ENCODE measurements around the gene GAMT.

The GAMT gene

GRCh38 chr19:1418951-1419738 is 17.8 kb upstream of the GAMT start:
- DNase-seq = no peak
- TF ChIP-seq GATA1 (IDR thresholded peaks at IDR 0.05; ENCODE audit: low read depth, low read length) = no peak
- no peak for TF ChIP-seq POLR2A (IDR thresholded peaks at IDR 0.05; ENCODE audit: low read length)

DNA sequence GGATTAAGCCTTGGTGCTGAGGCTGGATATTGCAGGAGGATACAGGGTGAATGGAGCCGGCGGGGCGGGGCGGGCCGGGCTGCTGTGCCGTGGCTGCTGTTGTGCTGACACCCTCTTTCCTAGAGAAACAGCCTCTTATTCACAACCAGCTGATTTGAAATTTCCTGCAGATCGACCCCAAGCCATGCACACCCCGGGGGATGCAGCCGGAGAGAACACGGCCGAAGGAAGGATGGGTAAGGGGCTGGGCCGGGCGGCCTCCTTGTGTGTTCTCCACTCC is 17.1 kb upstream of the GAMT start:
- TF ChIP-seq GATA1 (IDR thresholded peaks at IDR 0.05; ENCODE audit: low read depth, low read length) (no peak), POLR2A (IDR thresholded peaks at IDR 0.05; ENCODE audit: low read length) (no peak)
- no peak for DNase-seq

DNA sequence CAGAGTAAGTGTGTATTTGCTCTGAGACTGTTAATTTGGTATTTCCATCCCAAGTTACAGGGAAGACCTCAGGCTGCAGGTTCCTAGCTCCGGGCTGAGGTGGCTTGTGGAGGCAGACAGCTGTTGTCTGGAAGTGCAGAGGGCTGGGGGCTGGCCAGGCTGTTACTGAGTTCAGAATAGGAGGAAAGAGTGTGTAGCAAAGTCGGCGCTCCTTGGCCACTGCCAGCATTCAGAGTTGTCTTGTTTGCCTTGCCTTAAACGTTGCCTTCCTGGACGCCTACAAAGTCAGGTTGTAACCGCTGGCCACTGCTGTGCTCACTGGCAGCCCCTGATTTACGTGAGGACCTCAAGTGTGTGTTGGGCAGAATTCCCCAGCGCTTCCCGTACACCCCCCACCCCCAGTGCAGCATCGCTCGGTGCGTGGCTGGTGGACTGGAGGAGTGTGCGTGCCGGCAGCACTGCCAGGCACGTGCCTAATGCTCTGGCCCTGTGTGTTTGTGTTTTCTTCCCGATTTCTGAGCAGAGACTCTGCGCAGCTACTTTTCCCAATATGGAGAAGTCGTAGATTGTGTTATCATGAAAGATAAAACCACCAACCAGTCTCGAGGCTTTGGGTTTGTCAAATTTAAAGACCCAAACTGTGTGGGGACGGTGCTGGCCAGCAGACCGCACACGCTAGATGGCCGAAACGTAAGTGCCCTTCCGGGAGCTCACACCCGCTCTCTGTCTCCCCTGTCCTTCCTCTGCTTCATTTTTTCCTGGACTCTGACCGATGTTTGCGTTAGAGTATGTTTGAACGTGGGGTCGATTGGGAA is 16.5 kb upstream of the GAMT start:
- no peak for DNase-seq
- TF ChIP-seq GATA1 (IDR thresholded peaks at IDR 0.05; ENCODE audit: low read depth, low read length) (no peak), POLR2A (IDR thresholded peaks at IDR 0.05; ENCODE audit: low read length) (no peak)

- TF ChIP-seq GATA1 (IDR thresholded peaks at IDR 0.05; ENCODE audit: low read depth, low read length) (no peak), POLR2A (IDR thresholded peaks at IDR 0.05; ENCODE audit: low read length) (no peak)
- DNase-seq = no peak
Observed at GRCh38 chr19:1417145-1417544, 15.8 kb upstream of the GAMT start.

GRCh38 chr19:1416014-1416841 is 14.9 kb upstream of the GAMT start:
- TF ChIP-seq POLR2A (IDR thresholded peaks at IDR 0.05; ENCODE audit: low read length) (no peak), GATA1 (IDR thresholded peaks at IDR 0.05; ENCODE audit: low read depth, low read length) (no peak)

DNA sequence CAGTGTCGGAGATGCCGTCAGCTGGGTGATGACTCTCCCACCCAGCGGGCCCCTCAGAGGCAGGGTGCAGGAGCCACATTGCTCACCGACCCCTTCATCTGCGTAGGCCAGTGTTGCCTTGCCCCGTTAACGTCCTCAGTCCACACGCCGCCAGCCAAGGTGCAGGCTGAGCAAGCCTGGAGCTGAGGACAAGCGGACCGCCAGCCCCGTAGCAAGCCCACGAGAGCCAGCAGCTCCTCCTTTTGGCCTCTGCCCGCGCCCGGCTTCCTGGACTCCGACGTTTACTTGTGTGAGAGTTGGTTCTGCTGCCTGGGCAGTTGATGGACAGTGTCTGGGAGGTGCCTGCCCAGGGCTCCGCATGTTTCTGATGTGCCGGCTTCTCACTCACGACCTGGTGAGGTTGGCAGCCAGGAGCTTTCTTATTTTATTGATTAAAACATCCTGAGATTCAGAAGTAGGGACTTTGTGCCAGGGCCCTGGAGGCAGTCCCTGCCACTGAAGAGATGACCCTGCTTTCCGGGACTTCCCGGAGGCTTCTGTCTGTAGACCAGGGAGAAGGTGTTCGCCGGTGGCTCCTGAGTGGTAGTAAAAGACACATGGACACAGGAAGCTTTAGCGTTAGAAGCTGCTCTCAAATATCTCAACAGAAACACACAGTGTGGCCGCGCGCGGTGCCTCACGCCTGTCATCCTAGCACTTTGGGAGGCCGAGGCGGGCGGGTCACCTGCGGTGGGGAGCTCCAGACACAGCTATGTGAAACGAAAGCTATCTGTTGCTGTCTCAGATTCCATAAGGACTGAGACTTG is 11.9 kb upstream of the GAMT start:
- no peak for DNase-seq
- no peak for TF ChIP-seq POLR2A (IDR thresholded peaks at IDR 0.05; ENCODE audit: low read length)
- TF ChIP-seq GATA1 (IDR thresholded peaks at IDR 0.05; ENCODE audit: low read depth, low read length) = no peak

More at GRCh38 chr19:1416014-1416841, 14.9 kb upstream of the GAMT start:
- no peak for DNase-seq

GRCh38 chr19:1412323-1412923 is 11.1 kb upstream of the GAMT start:
- TF ChIP-seq POLR2A (IDR thresholded peaks at IDR 0.05; ENCODE audit: low read length) (no peak), GATA1 (IDR thresholded peaks at IDR 0.05; ENCODE audit: low read depth, low read length) (no peak)
- no peak for DNase-seq

DNA sequence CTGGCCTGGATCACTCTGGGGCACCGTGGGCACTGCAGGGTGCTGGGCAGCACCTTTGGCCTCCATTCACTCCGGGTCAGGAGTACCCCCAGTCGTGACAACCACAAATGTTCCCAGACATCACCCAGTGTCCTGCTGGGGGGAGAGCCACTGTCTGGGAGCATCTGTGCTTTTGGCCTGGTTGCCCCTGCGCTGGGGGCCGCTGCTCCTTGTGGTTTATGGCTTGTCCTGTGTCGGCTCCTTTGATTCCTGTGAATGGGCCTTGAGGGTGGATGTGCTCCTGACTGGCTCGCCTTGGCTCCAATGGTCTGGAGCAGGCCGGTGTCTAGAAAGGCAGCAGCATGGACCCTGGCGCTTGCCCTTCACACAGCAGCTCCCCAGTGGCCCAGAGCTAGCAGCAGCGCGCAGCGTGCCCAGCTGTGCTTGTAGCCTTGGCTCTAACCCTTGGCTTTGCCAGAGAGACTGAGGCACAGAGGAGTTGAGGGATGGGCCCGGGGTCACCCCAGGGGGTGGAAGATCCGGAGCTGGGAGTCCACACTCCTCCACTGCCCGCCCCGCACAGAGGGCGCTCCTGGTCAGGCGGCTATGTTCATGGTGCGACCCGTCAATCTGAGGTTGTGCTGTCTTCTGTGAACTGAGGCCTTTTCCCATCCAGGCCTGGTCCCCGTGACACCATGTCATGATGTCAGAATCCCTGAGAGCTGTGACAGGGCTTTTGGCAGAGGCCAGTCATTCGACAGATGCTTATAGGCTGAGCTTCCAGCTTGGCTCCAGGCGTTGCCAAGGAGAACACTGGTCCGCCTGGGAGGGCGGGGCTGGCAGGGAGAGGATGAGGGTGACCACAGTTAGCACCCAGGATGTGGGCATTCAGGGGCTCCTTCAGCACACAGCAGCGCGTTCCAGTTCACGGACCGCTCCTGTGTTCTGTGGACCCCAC is 10.2 kb upstream of the GAMT start:
- no peak for TF ChIP-seq POLR2A (IDR thresholded peaks at IDR 0.05; ENCODE audit: low read length)
- no peak for TF ChIP-seq GATA1 (IDR thresholded peaks at IDR 0.05; ENCODE audit: low read depth, low read length)
- no peak for DNase-seq

- DNase-seq = no peak
- no peak for TF ChIP-seq GATA1 (IDR thresholded peaks at IDR 0.05; ENCODE audit: low read depth, low read length)
- no peak for TF ChIP-seq POLR2A (IDR thresholded peaks at IDR 0.05; ENCODE audit: low read length)
Observed at GRCh38 chr19:1410789-1411188, 9.4 kb upstream of the GAMT start.

DNA sequence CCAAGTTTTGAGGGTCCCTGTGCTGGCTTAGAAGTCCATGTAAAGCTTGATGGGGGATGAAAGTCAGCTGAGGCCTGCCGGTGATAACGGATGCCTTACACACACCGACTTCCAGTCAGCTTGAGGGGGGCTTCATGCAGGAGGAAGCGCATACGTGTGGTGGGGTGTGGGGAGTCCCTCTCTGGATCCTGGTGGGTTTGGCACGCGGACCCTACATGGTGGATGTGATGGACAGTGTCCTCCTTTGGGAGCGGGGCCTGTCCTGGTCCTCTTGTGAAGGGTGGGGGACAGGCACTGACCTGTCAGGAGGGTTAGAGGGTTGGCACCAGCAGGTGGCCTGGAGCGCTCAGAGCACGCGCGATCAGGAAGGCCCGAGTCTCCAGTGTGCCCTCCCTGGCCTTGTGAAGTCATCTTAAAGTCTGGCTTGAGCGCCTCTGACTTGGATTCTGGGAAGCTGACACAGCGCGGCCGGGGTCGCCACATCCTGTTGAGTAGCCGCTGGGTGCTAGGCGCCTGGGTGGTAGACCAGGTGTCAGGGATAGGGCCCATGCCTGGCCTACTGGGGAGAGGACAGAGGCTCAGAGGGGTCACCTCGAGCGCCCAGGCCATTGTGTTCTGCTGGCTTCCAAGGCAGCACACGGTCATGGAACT is 8.9 kb upstream of the GAMT start:
- TF ChIP-seq POLR2A (IDR thresholded peaks at IDR 0.05; ENCODE audit: low read length) = no peak
- TF ChIP-seq GATA1 (IDR thresholded peaks at IDR 0.05; ENCODE audit: low read depth, low read length) = no peak
- DNase-seq = no peak

DNA sequence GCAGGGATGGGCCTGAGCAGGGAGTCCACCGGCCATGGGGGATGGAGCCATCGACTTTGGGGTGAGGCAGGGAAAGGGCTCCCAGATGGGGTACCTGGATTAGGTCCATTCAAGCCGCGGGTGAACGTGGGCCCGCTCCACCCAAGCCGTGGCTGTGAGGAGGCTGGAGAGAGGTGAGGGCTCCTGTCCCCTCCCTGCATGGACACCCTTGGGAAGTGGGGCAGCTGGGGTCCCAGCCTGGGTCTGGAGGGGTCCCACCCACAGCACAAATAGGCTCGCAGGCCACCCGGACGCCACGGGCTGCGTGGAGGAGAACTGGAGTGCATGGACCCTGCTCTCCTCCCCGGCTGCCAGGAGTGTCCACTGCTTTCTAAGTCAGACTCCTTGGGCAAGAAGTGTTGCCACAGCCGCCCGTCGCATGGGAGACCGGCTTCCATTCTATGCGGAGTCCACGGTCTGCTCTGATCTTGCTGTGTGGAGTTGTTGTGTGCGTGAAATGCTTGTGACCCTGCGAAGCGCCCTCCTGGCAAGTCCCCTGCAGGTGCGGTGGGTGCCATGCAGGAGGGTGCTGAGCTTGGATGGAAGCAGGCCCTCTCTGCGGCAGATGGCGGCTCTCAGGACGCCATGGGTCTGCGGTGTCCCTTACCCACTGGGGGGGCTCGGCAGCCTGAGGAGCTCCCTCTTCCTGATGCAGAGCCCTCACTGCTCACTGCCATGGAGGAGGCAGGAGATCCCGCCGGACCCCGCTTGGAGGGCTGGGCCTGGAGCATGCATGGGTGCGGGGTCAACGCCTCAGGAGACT is 8.1 kb upstream of the GAMT start:
- TF ChIP-seq GATA1 (IDR thresholded peaks at IDR 0.05; ENCODE audit: low read depth, low read length) = no peak
- no peak for TF ChIP-seq POLR2A (IDR thresholded peaks at IDR 0.05; ENCODE audit: low read length)
- no peak for DNase-seq

Measured in erythroblast (primary cell).